Spleen (tissue), 11 donors: ENCODE data around the gene MRPS9. TPM values are rescaled to one million over a fixed set of nuclear protein-coding genes. Genes with fewer than 3 reads are reported as not detected.

ENCODE experiments used
- DNase-seq: peaks from one replicate; pipeline ENCODE4 v3.0.0-alpha.2; 2020
- H3K27ac ChIP-seq, 8 donors: fragments of 200-600 bp; sonication (generic) in 7 of 8; 1 replicate in 4 of 8; 2 replicates in 4 of 8; pipeline versions ENCODE4 v1.5.0 to v1.8.0; 2016 to 2021; ENCODE audit warnings: inconsistent platforms in 4 of 8, mild to moderate bottlenecking in 4 of 8, moderate library complexity in 1 of 8
- H3K27me3 ChIP-seq, 7 donors: fragments of 200-600 bp; sonication (generic) in 6 of 7; replicated peaks in 1 of 7; 1 replicate in 4 of 7; 2 replicates in 3 of 7; pipeline versions ENCODE4 v1.5.0 to v1.8.0; 2016 to 2021; ENCODE audit warnings: inconsistent platforms in 3 of 7, mild to moderate bottlenecking in 1 of 7
- H3K36me3 ChIP-seq, 6 donors: fragments of 200-600 bp; sonication (generic) in 5 of 6; 1 replicate in 4 of 6; 2 replicates in 2 of 6; pipeline versions ENCODE4 v1.5.0 to v1.8.0; 2016 to 2021; ENCODE audit warnings: inconsistent platforms in 2 of 6
- H3K4me1 ChIP-seq, 6 donors: fragments of 200-600 bp; sonication (generic) in 5 of 6; 1 replicate in 3 of 6; 2 replicates in 3 of 6; pipeline versions ENCODE4 v1.5.0 to v1.8.0; 2016 to 2021; ENCODE audit warnings: inconsistent platforms in 3 of 6
- H3K4me3 ChIP-seq, 8 donors: fragments of 200-600 bp; sonication (generic) in 7 of 8; 1 replicate in 4 of 8; 2 replicates in 4 of 8; pipeline versions ENCODE4 v1.5.0 to v1.8.0; 2016 to 2021; ENCODE audit warnings: inconsistent platforms in 4 of 8, mild to moderate bottlenecking in 4 of 8, moderate library complexity in 2 of 8
- H3K9me3 ChIP-seq, 8 donors: fragments of 200-600 bp; sonication (generic) in 7 of 8; 1 replicate in 4 of 8; 2 replicates in 4 of 8; pipeline versions ENCODE4 v1.5.0 to v1.8.0; 2016 to 2021; ENCODE audit warnings: inconsistent platforms in 4 of 8
- POLR2A ChIP-seq, 3 donors: fragments of 450-650 bp; IDR thresholded peaks; one replicate each; pipeline ENCODE4 v1.5.1; 2017; ENCODE audit warnings: antibody characterized with exemption in 3 of 3, mild to moderate bottlenecking in 1 of 3
- POLR2AphosphoS5 ChIP-seq, 3 donors: sonication (generic); formaldehyde crosslinking; IDR thresholded peaks; one replicate each; pipeline ENCODE4 v1.5.1; 2017; ENCODE audit warnings: antibody characterized with exemption in 3 of 3
- WGBS, 5 donors: extraction: QIAGEN DNeasy Blood & Tissue Kit in 3 of 5; methylation state at CpG; one replicate each; pipeline versions ENCODE4 v1.1.5 to v1.1.7; 2013 to 2018; 5-methylcytosine and 5-hydroxymethylcytosine counted together
- intact Hi-C: fragments of 100-400 bp; cut with DNase I; formaldehyde crosslinking; loops from one replicate; pipeline ENCODE4 v1.15.0; 2023; ENCODE audit warnings: low total_unique reads
- polyA plus RNA-seq, 3 donors: library from polyadenylated mRNA; stranded (reverse); fragments of 200-250 nt; gene quantifications; one replicate each; pipeline ENCODE4 v1.2.1, GENCODE V29; 2013
- total RNA-seq, 7 donors: library from RNA; depleted of rRNA in 3 of 7; stranded (reverse); fragments of >200 nt in 3 of 7; fragmentation: NEBNext Ultra II Directional in 4 of 7; extraction: Animal tissue kit (Norgen Biotek cat#: 25700) in 4 of 7; gene quantifications; one replicate each; pipeline versions ENCODE4 v1.1.0 to v1.2.1, GENCODE V29; 2016 to 2021
- TF ChIP-seq, protein P1 (sequence below), 11 experiments: fragments of 200-600 bp in 7 of 11; fragments of 450-650 bp in 4 of 11; sonication (generic) in 4 of 11; IDR thresholded peaks in 8 of 11; conservative IDR thresholded peaks in 3 of 11; 1 replicate in 7 of 11; 2 replicates in 4 of 11; pipeline versions ENCODE4 v1.4.0 to v1.8.0; 2016 to 2021; ENCODE audit warnings: antibody characterized with exemption in 11 of 11, inconsistent platforms in 4 of 11, mild to moderate bottlenecking in 1 of 11
- donor health status: healthy with polysubstance abuse.
- donor health status: DM: no; HTN: no; CAD: no; lungs with moderate emphysema.
- donor health status: DM: no; HTN: no; CAD: no.
- donor health status: Bipolar disorder and iron deficiency.
- donor health status: healthy.
- donor health status: DM: no; HTN: no; CAD: no.
- donor health status: DM: yes; HTN: yes; CAD: no.

The MRPS9 gene
- total and polyA plus RNA-seq, 10 donors, result 10.4 to 28.7 (median 16.0) TPM

DNA sequence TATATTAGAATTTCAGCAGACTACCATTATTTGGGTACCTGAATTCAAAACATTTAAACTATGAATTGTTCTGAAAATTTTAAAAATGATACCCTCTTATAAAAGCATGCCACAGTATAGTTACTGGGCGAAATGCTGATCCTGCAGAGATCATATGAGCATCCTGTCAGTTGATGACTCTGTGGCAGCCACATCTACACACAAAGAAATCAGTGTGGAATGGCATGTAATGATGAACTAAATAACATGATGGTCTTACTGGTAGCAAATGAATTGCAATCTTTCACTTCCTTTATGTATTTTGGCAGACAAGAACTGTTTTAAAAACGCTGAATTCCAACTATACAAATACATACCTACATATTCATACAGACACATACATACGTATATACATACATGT, 38.3 kb downstream of the MRPS9 start:
- no peak for TF ChIP-seq POLR2AphosphoS5 (IDR thresholded peaks at IDR 0.05)
- TF ChIP-seq, protein P1, sequence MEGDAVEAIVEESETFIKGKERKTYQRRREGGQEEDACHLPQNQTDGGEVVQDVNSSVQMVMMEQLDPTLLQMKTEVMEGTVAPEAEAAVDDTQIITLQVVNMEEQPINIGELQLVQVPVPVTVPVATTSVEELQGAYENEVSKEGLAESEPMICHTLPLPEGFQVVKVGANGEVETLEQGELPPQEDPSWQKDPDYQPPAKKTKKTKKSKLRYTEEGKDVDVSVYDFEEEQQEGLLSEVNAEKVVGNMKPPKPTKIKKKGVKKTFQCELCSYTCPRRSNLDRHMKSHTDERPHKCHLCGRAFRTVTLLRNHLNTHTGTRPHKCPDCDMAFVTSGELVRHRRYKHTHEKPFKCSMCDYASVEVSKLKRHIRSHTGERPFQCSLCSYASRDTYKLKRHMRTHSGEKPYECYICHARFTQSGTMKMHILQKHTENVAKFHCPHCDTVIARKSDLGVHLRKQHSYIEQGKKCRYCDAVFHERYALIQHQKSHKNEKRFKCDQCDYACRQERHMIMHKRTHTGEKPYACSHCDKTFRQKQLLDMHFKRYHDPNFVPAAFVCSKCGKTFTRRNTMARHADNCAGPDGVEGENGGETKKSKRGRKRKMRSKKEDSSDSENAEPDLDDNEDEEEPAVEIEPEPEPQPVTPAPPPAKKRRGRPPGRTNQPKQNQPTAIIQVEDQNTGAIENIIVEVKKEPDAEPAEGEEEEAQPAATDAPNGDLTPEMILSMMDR (IDR thresholded peaks at IDR 0.05 in 8 of 11, conservative IDR thresholded peaks at IDR 0.05 in 3 of 11), result no peak
- no peak for TF ChIP-seq POLR2A (IDR thresholded peaks at IDR 0.05)
- Histone ChIP-seq H3K27me3 (no peaks in the 10 kb centered on the region), H3K27ac (no peak overlapping the region), H3K4me1 (peaks cover 0 to under 1% (median 0%) of the 10 kb centered on the region in 6 donors), H3K4me3 (no peak overlapping the region), H3K9me3 (no peaks in the 10 kb centered on the region), H3K36me3 (peaks cover 0 to 48% (median 0%) of the 10 kb centered on the region in 6 donors)
- intact Hi-C loops, result no loop called here
- DNase-seq, result no peak
- WGBS, 5 donors, result 93 to 99% (median 97%) methylated on average over 3 of the region's 3 CpGs

DNA sequence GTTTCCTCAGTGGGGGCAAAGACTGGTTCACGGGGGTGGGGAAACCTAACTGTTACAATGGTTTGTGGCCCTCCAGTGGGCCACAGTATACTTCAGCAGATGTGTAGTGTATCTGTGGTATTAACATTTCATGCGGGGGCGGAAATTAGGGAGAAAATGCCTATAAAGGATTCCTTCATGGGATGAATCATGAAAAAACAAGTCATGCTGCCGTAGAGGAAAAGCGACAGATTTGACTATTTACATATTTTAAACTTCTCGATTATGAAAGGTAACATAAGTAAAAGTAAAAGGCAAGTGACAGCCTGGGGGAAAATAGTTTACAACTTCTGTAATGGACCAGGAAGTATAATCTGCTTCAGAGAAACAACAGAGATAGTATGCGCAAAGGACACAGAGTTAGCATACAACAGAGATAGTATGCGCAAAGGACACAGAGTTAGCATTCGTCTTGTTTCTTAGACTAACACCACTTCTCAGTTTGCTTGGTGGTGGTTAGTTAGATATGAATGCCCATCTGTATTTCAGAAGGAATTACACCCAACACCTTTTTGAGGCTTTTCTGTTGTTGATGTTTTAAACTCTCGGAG, 41.1 kb downstream of the MRPS9 start:
- TF ChIP-seq, protein P1 (IDR thresholded peaks at IDR 0.05 in 8 of 11, conservative IDR thresholded peaks at IDR 0.05 in 3 of 11), result no peak
- TF ChIP-seq POLR2AphosphoS5 (IDR thresholded peaks at IDR 0.05) (no peak), POLR2A (IDR thresholded peaks at IDR 0.05) (no peak)
- 94 to 99% (median 96%) methylated on average over 10 of the region's 10 CpGs for WGBS, 5 donors
- Histone ChIP-seq H3K4me3 (no peak overlapping the region), H3K9me3 (no peaks in the 10 kb centered on the region), H3K27me3 (no peaks in the 10 kb centered on the region), H3K4me1 (no peaks in the 10 kb centered on the region), H3K27ac (no peak overlapping the region), H3K36me3 (peaks cover 0 to 40% (median 0%) of the 10 kb centered on the region in 6 donors)
- no peak for DNase-seq
- intact Hi-C loops, result no loop called here

DNA sequence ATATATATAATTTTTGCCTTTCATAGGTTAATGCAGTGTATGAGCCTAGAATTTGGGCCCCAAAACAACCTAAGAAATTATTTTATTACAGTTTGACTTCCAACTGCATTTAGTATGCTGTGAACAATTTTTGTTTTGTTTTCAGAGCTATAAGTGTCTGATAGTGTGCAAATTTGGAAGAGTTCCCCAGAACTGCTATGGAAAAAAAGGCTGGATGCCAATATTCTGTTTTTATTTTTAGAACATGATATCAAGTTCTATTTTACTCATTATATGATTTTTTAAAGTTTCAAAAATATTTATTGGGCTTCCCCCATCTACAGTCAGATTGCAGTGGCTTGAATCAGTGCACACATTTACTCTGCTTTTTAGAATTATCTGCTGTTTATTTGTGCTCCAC, 42.6 kb downstream of the MRPS9 start:
- Histone ChIP-seq H3K4me3 (no peak overlapping the region), H3K27ac (no peak overlapping the region), H3K36me3 (peaks cover 0 to 28% (median 0%) of the 10 kb centered on the region in 6 donors), H3K27me3 (no peaks in the 10 kb centered on the region), H3K9me3 (no peaks in the 10 kb centered on the region), H3K4me1 (no peaks in the 10 kb centered on the region)
- DNase-seq, result no peak
- TF ChIP-seq POLR2A (IDR thresholded peaks at IDR 0.05) (no peak), POLR2AphosphoS5 (IDR thresholded peaks at IDR 0.05) (no peak)
- TF ChIP-seq, protein P1 (IDR thresholded peaks at IDR 0.05 in 8 of 11, conservative IDR thresholded peaks at IDR 0.05 in 3 of 11), result no peak
- intact Hi-C loops, result no loop called here

DNA sequence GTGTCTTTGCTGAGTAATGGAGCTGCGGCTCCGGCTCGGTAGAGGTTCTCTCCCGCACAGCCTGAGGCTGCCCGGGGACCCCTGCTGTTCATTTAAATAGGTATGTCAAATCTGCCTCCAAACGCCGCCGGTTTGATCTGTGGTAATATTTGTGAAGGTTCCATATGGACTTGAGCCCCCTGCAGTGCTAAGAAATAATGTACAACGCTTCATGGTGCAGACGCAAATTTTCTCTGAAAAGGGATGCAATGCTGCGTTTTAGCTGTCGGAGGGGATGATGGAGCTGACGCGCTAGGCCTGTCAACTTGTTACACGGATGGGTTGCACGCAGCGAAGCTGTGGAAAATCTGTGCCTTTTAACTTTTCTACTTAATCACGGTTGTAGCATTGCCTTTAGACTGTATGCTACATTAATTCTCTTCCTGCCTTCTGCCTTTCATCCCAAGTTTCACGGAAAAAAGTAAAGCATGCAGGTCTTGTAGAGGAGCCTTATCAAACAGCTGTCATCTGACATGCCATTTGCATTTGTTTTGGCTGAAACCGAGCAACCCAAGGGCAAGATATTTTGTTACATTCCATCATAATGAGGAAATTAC, 43.2 kb downstream of the MRPS9 start:
- no peaks in the 10 kb centered on the region for H3K27me3 ChIP-seq
- H3K4me1 ChIP-seq, result no peaks in the 10 kb centered on the region
- no peak overlapping the region for H3K27ac ChIP-seq
- TF ChIP-seq, protein P1 (IDR thresholded peaks at IDR 0.05 in 8 of 11, conservative IDR thresholded peaks at IDR 0.05 in 3 of 11), result no peak
- H3K4me3 ChIP-seq, result no peak overlapping the region
- H3K9me3 ChIP-seq, result no peaks in the 10 kb centered on the region
- DNase-seq, result no peak
- H3K36me3 ChIP-seq, result peaks cover 0 to 28% (median 0%) of the 10 kb centered on the region in 6 donors
- intact Hi-C loops, result no loop called here
- 87 to 89% (median 88%) methylated on average over 20 of the region's 20 CpGs for WGBS, 5 donors
